OCI-LY7 (cell line): ENCODE results near the gene HSPA14.

Experiments
- EZH2phosphoT487 ChIP-seq: fragments of 200-600 bp; sonication (generic); IDR thresholded peaks from 2 replicates; pipeline ENCODE4 v1.6.1; 2018; ENCODE audit warnings: low read depth, borderline replicate concordance, mild to moderate bottlenecking, mixed run types, antibody characterized with exemption, low read length, moderate library complexity, mixed read lengths
- TF ChIP-seq, protein P1 (sequence below): fragments of 200-600 bp; sonication (generic); conservative IDR thresholded peaks from 2 replicates; pipeline ENCODE4 v1.5.1; 2014; ENCODE audit warnings: mild to moderate bottlenecking, antibody characterized with exemption, low read length, moderate library complexity, mixed read lengths

DNA sequence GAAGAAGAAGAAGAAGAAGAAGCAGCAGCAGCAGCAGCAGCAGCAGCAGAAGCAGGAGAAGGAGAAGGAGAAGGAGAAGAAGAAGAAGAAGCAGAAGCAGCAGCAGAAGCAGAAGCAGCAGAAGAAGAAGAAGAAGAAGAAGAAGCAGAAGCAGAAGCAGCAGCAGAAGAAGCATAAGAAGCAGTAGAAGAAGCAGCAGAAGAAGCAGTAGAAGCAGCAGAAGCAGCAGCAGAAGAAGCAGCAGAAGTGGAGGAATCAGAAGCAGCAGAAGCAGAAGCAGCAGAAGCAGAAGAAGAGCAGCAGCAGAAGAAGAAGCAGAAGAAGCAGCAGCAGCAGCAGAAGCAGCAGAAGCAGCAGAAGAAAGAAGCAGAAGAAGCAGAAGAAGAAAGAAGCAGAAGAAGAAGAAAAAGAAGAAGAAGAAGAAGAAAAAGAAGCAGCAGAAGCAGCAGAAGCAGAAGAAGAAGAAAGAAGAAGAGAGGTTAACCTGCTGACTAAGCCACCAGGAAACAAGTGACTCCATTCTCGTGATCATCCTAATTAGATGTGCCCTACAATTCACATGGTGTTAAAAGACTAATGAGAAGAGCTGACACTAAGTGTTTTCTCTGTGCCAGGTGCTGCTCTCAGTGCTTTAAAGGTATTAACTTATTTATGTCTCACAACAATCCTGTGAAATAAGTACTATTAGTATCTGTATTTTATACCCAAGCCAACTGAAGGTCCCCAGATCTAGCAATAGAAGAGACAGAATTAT, 11.9 kb upstream of the HSPA14 start:
- TF ChIP-seq, protein P1, sequence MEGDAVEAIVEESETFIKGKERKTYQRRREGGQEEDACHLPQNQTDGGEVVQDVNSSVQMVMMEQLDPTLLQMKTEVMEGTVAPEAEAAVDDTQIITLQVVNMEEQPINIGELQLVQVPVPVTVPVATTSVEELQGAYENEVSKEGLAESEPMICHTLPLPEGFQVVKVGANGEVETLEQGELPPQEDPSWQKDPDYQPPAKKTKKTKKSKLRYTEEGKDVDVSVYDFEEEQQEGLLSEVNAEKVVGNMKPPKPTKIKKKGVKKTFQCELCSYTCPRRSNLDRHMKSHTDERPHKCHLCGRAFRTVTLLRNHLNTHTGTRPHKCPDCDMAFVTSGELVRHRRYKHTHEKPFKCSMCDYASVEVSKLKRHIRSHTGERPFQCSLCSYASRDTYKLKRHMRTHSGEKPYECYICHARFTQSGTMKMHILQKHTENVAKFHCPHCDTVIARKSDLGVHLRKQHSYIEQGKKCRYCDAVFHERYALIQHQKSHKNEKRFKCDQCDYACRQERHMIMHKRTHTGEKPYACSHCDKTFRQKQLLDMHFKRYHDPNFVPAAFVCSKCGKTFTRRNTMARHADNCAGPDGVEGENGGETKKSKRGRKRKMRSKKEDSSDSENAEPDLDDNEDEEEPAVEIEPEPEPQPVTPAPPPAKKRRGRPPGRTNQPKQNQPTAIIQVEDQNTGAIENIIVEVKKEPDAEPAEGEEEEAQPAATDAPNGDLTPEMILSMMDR, result no peak
- no peak for TF ChIP-seq EZH2phosphoT487
